Epithelial cell of proximal tubule (primary cell): Measurements from ENCODE around the gene KLF14. TPM values are rescaled to one million over a fixed set of nuclear protein-coding genes. Genes with fewer than 3 reads are reported as not detected.

ENCODE experiments used
- DNase-seq: peaks from one replicate; pipeline ENCODE4 v3.0.0-alpha.2; 2011; ENCODE audit warnings: low read depth
- H3K4me3 ChIP-seq: 2 replicates; pipeline ENCODE4 v1.5.1; 2011; ENCODE audit warnings: low read depth, mild to moderate bottlenecking, low read length
- total RNA-seq: library from RNA; depleted of rRNA; stranded (reverse); fragments of >200 nt; gene quantifications from 2 replicates; pipeline ENCODE4 v1.2.3, GENCODE V29; 2015
- TF ChIP-seq, protein P1 (sequence below): conservative IDR thresholded peaks from 2 replicates; pipeline ENCODE4 v1.5.1; 2012; ENCODE audit warnings: low read depth, mild to moderate bottlenecking, low read length

KLF14 gene
- total RNA-seq, 1 donor from 2014 or later, result not detected

DNA sequence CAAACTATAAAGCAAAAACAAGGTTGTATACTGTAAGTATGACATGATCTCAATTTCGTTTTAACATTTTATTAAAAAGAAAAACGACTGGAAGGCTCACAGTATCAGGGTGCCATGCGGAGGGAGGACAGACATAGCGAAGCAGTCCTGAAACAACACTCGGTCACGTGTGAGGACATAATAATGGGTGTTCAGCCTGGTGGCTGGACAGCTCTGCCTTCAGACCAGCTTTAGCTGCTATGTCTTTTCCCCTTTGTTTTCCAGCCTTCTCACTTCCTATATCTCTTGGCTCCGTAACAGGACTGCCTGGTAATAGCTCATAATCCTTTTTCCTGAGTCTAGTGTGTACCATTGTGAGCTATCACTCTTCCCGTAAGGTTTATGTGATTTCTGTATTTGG, 18.4 kb upstream of the KLF14 start:
- no peak overlapping the region for H3K4me3 ChIP-seq
- TF ChIP-seq, protein P1, sequence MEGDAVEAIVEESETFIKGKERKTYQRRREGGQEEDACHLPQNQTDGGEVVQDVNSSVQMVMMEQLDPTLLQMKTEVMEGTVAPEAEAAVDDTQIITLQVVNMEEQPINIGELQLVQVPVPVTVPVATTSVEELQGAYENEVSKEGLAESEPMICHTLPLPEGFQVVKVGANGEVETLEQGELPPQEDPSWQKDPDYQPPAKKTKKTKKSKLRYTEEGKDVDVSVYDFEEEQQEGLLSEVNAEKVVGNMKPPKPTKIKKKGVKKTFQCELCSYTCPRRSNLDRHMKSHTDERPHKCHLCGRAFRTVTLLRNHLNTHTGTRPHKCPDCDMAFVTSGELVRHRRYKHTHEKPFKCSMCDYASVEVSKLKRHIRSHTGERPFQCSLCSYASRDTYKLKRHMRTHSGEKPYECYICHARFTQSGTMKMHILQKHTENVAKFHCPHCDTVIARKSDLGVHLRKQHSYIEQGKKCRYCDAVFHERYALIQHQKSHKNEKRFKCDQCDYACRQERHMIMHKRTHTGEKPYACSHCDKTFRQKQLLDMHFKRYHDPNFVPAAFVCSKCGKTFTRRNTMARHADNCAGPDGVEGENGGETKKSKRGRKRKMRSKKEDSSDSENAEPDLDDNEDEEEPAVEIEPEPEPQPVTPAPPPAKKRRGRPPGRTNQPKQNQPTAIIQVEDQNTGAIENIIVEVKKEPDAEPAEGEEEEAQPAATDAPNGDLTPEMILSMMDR, result no peak
- no peak for DNase-seq

DNA sequence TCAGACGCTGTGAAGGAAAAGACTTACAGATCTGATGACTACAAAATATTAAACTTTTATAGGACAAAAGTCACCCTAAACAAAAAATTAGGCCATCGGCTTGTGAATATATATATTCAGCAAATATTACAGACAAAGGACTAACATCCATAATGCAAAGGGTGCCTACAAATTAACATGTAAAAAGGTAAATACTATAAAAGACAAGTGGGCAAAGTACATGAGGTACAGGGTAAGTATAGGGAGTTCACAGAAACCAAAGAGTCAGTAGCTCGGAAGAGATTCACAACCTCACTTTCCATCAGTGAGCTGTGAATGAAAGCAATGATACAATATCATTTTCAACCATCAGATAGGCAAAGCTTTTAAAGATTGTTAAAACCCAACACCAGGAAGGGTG, 16.7 kb upstream of the KLF14 start:
- DNase-seq, result no peak
- TF ChIP-seq, protein P1, result no peak
- H3K4me3 ChIP-seq, result no peak overlapping the region

DNA sequence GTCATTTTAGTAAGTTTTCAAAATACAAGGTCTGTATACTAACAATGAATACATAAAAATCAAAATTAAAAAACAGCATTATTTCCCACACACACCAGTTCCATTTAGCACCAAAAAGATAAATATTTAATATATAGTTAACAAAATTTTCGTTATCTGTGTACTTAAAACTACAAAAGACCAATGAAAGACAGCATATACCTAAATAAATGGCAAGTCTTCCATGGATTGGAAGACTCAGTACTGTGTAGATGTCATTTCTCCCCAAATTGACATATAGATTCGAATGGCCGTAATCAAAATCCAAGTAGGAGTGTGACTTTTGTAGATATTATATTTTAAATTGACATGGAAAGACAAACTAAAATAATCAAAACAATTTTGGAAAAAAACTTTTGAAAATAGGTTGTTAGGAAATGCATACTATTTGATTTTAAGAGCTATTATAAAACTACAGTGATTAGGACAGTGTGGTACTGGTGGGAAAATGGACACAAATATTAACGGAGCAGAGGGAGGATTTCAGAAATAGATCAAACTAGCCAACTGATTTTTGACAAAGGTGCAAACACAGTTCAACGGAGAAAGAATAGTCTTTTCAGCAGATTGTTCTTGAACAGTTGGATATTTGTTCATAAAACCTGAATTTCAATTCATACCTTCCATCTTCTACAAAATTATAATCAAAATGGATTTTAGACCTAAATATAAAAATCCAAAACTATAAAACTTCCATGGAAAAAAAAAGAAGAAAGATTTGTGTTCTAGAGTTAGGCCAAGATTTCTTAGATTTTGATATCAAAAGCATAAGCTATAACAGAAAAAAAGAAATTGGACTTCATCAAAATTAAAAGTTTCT, 14.8 kb upstream of the KLF14 start:
- TF ChIP-seq, protein P1, result no peak
- no peak overlapping the region for H3K4me3 ChIP-seq
- no peak for DNase-seq

DNA sequence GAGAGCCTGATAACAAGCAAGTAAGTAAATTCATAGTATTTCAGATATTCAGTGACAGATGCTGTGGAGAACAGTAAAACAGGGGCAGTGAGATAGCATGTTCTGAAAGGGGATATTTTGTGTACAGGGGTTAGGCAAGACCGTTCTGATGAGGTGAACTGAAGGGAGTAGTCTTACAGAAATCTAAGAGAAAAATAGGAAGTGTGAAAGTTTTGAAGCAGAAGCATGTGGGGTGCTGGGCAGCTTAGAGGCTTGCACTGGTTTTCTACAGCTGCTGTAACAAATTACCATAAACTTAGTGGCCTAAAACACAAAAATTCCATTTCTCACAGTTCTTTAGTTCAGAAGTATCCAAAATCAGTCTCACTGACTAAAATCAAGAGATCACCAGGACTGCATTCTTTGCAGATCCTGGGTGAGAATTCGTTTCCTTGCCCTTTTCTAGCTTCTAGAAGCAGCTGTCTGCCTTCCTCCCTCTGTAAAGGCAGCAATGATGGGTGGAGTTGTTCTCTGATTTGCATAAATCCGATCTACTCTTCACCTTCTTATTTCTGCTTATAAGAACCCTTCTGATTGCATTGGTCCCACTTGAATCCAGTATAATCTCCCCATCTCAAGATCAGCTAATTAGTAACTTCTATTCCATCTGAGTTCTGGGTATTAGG, 7.5 kb upstream of the KLF14 start:
- H3K4me3 ChIP-seq, result no peak overlapping the region
- TF ChIP-seq, protein P1, result no peak

DNA sequence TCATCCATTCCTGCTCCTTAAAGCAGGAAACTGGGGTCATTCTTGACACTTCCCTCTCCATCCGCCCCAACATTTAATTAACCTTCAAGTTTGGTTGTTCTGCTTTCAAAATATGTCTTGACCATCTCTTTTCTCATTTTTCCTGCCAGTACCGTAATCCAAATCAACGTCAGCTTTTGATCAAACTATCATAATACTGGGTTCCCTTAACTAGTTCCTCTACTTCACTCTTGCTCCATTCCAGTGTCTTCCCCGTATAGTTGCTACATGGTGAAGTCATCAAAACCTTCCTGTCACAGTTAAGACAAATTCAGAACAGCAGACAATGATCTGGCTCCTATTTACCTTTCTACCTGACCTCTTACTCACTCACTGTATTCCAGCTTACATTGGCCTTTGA, 6.6 kb upstream of the KLF14 start:
- DNase-seq, result no peak
- H3K4me3 ChIP-seq, result no peak overlapping the region
- TF ChIP-seq, protein P1, result no peak

More for the DNA sequence above, 7.5 kb upstream of the KLF14 start:
- DNase-seq, result no peak

DNA sequence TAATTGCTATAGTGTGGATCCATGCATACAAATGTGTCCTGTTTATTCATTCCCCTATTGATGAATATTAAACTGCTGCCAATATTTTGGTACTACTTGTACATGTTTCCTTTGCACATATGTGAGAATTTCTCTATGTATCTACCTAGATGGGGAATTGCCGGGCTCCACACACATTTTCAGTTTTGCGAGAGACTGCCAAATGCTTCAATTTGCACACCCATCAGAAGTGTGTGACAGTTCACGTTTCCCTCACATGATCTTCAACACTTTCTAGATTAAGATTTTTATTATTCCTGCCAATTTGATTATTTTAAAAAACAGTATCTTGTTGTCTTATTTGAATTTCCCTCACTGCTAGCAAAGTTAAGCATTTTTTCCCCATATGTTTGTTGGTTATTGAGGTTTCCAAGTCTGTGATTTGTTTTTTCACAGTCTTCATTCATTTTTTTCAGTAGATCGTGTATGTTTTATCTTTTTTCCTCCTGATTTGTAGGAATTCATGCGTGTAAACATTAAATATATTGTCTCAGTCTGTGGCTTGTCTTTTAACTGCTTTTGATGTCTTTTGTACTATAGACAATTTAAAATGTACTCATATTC, 2.4 kb upstream of the KLF14 start:
- no peak for DNase-seq
- TF ChIP-seq, protein P1, result no peak

More for the DNA sequence above, 2.4 kb upstream of the KLF14 start:
- H3K4me3 ChIP-seq, result no peak overlapping the region
